GM19467 (cell line): Measurements from ENCODE around the gene SLC40A1.
"Not testable (repeated sequence)": the region's sequence is repeated elsewhere in the genome, so short reads cannot be mapped to it uniquely, and the experiment has no call there.

Experiments used
- ATAC-seq: cut with Tn5 transposase; IDR thresholded peaks from one replicate; pipeline ENCODE4 v1.9.1; 2021; ENCODE audit warnings: mild to moderate bottlenecking, moderate library complexity; ENCODE audit not compliant: unreplicated experiment

Gene SLC40A1

GRCh38 chr2:189580658-189581353 is at the start of gene SLC40A1:
SLC40A1 (minus strand) TSS chr2:189580786; CDS start chr2:189580460, 326 bp downstream.
- peak; percentile 56 for ATAC-seq

- no peak for ATAC-seq
Observed at GRCh38 chr2:189629531-189630453, 49.2 kb upstream of the SLC40A1 start.

- no peak for ATAC-seq
Observed at GRCh38 chr2:189628817-189629530, 48.4 kb upstream of the SLC40A1 start.

- no peak for ATAC-seq
Observed at GRCh38 chr2:189627789-189628188, 47.2 kb upstream of the SLC40A1 start.

GRCh38 chr2:189625636-189626035 is 45.0 kb upstream of the SLC40A1 start:
- ATAC-seq, result no peak

- ATAC-seq, result no peak
Observed at GRCh38 chr2:189624648-189625355, 44.2 kb upstream of the SLC40A1 start.

GRCh38 chr2:189623049-189623448 is 42.5 kb upstream of the SLC40A1 start:
- no peak for ATAC-seq

GRCh38 chr2:189621781-189622180 is 41.2 kb upstream of the SLC40A1 start:
- no peak for ATAC-seq

- no peak for ATAC-seq
Observed at GRCh38 chr2:189618197-189618596, 37.6 kb upstream of the SLC40A1 start.

GRCh38 chr2:189614585-189614984 is 34.0 kb upstream of the SLC40A1 start:
- ATAC-seq, result no peak

- ATAC-seq, result no peak
Observed at GRCh38 chr2:189613650-189614420, 33.2 kb upstream of the SLC40A1 start.

GRCh38 chr2:189613077-189613636 is 32.6 kb upstream of the SLC40A1 start:
- no peak for ATAC-seq

GRCh38 chr2:189610700-189611099 is 30.1 kb upstream of the SLC40A1 start:
- no peak for ATAC-seq

GRCh38 chr2:189609853-189610252 is 29.3 kb upstream of the SLC40A1 start:
- no peak for ATAC-seq

GRCh38 chr2:189609423-189609816 is 28.8 kb upstream of the SLC40A1 start:
- ATAC-seq, result no peak

- ATAC-seq, result no peak
Observed at GRCh38 chr2:189608795-189609422, 28.3 kb upstream of the SLC40A1 start.

- ATAC-seq, result no peak
Observed at GRCh38 chr2:189608170-189608569, 27.6 kb upstream of the SLC40A1 start.

GRCh38 chr2:189602233-189602632 is 21.6 kb upstream of the SLC40A1 start:
- no peak for ATAC-seq

GRCh38 chr2:189601652-189602051 is 21.1 kb upstream of the SLC40A1 start:
- not testable (repeated sequence) for ATAC-seq
